Measurements from ENCODE around the gene DDX54.

DDX54 gene

DNA sequence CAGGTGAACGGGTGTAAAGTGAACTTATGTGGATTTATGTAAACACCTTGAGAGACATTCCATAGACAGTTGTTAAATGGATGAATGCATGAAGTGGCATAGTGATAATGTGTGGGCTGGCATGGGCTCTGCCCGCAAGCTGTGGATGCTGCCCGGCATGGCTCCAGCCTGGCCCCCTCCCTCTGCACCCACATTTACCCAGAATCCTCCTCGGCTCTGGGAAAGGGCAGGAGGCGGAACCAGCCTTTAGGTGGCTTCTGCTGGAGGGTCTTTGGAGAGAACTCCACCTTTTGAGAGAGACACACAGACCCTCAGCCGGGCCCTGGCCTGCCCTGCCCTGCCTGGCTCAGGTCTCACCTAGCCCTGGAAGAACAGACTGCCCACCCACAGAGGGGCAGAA lies 68.4 kb downstream of the DDX54 start:
- no peak for DNase-seq

GRCh38 chr12:113115455-113116126 lies 69.7 kb downstream of the DDX54 start:
- no peak for DNase-seq

DNA sequence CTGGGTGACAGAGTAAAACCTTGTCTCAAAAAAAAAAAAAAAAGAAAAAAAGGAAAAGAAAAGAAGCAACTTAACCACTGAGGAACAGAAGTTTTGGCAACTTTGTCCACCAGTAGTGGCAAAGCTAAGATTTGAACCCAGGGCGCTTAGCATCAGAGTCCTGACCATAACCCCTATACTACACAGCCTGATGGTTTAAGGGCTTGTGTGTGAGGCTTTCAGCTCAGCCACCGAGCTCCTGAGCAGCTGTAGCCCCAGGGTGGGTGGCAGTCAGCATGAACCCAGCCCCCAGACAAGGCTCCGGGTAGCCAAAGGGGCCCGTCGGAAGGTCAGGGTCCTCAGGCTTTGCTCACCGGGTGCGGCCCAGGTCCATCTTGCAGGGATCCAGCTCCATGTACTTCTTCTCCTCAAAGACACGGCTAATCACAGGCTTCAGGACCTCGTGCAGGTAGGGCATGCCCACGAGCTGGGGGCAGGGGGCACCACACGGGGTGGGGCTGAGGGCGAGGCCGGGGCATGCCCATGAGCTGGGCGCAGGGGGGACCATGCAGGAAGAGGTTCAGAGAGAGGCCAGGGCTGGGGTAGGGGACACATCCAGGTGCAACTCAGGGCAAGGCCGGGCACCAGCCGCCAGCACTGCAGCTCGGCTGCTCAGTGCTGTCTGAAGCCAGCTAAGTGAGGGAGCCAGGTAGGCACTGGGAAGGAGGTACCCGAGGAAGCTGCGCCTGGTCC lies 70.7 kb downstream of the DDX54 start:
- DNase-seq: no peak

DNA sequence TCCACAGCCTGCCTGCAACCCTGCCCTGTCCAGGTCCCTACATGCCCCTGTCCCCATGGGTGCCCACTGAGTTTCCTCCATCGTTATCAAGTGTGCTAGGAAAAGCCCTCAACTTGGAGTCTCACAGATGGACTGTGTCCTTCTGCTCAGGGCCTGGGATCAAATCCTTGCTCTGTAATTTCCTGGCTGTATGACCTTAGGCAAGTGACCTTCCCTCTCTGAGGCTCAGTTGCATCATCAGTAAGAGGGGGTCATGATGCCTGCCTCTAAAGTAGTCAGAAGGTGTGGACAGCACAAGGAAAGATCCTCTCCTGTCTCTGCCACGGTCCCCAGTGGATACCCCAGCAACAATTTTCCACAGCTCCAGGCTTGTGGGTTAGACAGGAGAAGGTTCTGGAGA lies 71.9 kb downstream of the DDX54 start:
- DNase-seq: no peak

DNA sequence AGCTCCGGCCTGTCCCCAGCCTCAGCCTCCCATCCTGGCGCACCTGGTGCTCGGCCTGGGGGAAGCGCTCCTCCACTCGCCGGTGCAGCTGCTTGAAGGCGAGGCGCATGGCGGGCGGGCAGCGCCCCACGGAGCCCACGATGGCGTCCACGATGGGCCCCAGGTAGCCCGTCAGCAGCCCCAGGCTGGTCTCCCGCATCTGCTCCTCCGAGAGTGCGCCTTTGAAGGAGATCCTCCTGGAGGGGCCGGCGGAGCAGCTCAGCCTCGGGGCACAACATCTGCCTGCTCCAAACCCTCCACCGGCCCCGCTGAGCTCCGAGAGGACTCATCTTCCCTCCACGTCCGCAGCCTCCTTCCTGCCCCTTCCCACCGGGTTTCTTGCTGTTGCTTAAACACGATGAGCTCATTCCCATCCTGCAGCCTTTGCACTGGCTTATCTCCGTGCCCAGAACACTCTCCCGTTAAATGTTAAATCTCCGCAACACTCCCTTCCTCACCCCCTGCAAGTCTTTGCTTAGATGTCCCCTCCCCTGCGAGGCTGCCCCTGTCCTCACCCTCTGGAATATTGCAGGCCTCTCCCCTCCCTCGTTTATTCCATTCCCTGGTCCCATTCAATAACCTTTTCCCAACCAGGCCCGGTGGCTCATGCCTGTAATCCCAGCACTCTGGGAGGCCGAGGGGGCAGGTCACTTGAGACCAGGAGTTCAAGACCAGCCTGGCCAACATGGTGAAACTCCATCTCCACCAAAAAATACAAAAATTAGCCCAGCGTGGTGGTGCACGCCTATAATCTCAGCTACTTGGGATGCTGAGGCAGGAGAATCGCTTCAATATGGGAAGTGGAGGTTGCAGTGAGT lies 73.0 kb downstream of the DDX54 start:
- no peak for DNase-seq

DNA sequence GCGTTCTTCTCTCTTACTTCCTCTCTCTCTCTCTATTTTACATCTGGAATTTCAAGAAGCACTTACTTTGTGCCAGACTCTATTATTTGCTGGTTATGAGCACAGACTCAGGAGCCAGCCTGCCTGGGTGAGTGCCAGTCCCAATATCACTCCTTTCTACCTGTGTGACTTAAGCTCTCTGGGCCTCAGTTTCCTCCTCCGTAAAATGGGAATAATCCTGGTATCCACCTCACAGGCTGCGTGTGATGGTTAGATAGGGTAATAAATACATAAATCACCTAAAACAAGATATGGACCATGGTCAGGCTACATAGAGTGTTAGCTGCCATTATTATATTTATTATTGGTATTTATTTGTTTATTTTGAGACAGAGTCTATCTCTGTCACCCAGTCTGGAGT lies 74.0 kb downstream of the DDX54 start:
- DNase-seq: no peak

DNA sequence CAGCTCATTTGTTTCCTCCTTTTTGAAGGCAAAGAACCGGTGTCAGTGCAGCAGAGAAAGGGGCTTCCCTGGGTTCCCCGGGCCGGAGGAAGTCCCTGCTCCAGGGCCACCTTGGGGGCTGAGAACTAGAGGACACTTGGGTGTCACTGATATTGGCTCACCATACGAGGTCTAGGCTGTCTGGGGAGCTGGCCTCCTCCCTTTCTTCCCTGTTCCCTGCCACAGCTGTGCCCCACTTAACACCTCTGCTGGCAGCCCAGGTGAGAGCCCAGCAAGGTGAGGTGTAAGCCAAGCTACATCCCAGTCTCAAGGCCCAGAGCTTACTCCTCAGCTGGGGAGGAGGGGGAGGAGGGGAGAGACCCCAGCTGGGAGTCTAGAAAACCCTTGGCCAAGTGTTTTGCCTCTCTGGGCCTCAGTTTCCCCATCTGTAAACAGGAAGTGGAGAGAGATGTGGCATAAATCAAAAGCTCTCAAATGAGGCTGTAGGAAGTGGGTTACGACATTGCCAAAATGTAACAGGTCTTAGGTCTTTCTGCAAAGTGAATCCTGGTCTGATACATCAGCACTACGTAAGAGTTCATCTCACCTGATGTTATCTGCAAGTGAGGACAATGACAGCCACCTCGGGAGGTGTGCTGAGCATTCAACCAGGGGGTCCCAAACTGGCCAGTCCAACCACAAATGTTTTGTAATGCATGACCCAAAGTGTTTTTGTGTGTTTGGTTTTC lies 75.2 kb downstream of the DDX54 start:
- DNase-seq: no peak

DNA sequence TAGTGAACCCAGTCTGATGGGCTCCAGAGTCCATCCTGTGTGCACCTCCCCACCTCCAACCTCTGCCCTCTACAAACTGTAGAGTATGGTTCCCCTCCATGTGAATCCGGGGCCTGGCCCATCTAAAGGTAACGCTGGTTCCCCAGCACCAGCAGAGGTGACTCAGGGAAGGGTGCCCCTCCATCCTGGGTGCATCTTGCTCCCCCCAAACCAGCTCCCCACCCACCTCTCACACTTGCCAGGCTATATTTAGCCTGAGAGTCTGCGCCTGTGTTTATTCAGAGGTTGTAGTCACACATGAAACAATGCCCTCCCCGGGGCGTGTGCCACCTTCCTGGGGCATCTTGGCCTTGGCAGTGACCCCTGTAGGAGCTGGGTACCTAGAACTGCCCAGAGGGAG lies 75.9 kb downstream of the DDX54 start:
- DNase-seq: no peak

DNA sequence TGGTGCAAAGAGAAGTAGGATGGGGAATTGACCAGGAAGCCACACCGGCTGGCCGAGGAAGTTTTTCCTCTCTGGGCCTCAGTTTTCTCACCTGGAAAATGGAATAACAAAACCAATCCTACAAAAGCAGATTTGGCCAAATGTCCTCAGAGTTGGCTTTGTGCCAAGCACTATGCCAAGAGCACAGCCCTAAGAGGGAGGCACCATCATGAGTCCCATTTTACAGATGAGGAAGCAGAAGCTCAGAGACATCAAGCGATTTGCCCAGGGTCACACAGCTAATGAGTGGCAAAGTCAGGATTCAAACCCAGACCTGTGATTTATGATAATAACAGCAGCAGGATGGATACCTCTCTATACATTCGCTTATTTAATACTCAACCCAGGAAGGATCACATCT lies 77.0 kb downstream of the DDX54 start:
- DNase-seq: no peak
